ENCODE data around the gene ATF6.

The ATF6 gene

DNA sequence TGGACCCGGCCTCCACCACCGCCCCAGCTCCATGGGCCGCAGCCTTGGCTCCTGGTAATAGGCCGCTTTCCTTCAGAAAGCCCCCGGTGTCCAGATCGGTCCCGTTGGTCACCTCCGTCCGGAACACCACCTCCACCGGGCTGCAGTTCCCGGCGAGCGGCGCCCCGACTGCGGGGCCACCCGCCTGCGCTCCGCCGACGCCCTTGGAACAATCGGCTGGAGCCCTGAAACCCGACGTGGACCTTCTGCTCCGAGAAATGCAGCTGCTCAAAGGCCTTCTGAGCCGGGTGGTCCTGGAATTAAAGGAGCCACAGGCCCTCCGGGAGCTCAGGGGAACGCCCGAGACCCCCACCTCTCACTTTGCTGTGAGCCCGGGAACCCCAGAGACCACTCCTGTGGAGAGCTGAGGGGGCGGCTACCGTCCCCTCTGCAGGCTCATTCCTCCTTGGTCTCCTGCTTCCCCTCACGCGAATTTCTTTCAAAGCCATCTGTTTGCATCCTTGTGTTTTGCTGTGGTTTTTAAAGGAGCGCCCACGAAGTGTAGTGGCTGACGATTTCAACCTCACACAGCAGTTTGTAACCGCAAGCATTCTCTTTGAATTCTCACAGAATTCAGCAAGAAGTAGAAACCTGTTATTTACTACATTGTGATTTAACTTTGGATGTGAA lies 38.7 kb upstream of the ATF6 start:
- H3K4me3 ChIP-seq (ENCODE audit: low read depth, low read length), result peak overlapping the region; percentile 64
- TF ChIP-seq, protein P1, sequence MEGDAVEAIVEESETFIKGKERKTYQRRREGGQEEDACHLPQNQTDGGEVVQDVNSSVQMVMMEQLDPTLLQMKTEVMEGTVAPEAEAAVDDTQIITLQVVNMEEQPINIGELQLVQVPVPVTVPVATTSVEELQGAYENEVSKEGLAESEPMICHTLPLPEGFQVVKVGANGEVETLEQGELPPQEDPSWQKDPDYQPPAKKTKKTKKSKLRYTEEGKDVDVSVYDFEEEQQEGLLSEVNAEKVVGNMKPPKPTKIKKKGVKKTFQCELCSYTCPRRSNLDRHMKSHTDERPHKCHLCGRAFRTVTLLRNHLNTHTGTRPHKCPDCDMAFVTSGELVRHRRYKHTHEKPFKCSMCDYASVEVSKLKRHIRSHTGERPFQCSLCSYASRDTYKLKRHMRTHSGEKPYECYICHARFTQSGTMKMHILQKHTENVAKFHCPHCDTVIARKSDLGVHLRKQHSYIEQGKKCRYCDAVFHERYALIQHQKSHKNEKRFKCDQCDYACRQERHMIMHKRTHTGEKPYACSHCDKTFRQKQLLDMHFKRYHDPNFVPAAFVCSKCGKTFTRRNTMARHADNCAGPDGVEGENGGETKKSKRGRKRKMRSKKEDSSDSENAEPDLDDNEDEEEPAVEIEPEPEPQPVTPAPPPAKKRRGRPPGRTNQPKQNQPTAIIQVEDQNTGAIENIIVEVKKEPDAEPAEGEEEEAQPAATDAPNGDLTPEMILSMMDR (IDR thresholded peaks at IDR 0.05; ENCODE audit: control insufficient read depth, extremely low read depth, insufficient read depth), result no peak
- no peak for DNase-seq (ENCODE audit: low read depth)

DNA sequence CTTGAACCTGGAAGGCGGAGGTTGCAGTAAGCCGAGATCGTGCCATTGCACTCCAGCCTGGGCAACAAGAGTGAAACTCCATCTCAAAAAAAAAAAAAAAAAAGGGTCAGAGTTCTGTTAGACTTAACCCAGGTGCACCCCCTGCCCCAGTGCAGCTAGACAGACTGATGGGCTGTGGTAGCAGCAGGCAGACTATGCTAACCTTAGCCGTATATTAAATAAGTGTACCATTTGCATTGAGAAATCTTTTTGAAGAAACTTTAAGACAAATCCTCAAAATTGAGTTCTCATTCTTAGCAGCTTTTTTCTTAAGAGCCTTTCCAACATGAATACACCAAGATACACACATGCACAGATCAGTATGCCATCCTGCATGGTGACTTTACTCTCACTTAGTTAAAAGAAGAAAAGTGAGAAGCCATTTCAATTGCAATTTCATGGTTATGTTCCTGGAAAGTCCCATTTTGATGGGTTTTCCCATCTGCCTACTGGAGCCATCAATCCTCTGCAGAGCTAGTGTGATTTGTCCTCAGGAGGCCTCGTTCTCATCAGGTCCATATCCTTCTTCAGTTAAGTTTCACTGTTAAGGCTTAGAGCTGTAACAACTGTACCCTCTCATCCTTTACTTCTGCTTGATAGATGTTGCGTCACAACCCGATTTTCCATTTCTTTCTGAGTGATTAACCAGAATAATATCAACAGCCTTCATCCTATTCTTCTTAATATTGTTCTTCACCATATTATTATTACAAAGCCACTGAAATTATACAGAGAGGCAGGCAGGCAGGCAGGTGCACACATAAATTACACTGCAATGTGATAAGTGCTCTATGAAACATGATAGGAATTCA lies 37.5 kb upstream of the ATF6 start:
- no peak overlapping the region for H3K4me3 ChIP-seq (ENCODE audit: low read depth, low read length)
- TF ChIP-seq, protein P1 (IDR thresholded peaks at IDR 0.05; ENCODE audit: control insufficient read depth, extremely low read depth, insufficient read depth), result no peak
- no peak for DNase-seq (ENCODE audit: low read depth)

DNA sequence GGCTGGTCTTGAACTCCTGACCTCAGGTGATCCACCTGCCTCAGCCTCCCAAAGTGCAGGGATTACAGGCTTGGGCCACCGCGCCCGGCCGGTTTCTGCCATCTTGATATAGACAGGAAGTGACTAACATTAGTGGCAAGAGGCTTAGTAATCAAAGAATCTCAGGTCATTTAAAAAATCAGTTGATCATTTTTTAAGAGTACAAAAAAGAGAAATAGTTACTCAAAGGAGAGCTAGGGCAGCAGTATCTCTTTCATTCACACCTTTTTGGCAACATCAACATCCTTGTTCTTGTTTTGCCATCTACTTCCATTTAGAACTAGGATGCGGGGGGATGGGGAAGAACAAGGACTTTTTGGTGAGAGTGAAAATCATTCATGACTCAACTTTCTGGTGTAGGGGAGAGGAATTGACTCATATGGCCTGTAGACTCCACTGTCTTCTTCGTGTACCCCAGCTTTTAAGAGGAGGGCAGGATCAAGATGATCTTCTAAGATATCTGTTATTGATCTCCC lies 36.0 kb upstream of the ATF6 start:
- DNase-seq (ENCODE audit: low read depth), result no peak
- H3K4me3 ChIP-seq (ENCODE audit: low read depth, low read length), result no peak overlapping the region
- TF ChIP-seq, protein P1 (IDR thresholded peaks at IDR 0.05; ENCODE audit: control insufficient read depth, extremely low read depth, insufficient read depth), result no peak

DNA sequence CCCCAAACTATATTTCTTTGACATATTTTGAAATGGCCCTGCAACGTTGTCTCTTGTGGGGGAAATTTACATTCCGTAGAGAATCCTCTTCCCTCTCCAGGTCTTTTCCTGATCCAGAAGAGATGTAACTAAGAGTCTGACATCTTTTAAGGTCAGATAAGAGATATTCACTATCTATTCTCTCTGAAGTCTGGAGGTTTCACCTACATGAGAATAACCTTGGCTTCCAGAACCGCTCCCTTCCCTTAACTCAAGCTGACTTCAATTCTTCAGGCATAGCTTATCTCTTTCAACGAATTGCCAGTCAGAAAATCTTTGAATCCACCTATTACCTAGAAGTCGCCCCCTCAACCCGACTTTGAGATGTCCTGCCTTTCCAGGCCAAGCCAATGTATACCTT lies 34.9 kb upstream of the ATF6 start:
- TF ChIP-seq, protein P1 (IDR thresholded peaks at IDR 0.05; ENCODE audit: control insufficient read depth, extremely low read depth, insufficient read depth), result no peak
- DNase-seq (ENCODE audit: low read depth), result no peak

DNA sequence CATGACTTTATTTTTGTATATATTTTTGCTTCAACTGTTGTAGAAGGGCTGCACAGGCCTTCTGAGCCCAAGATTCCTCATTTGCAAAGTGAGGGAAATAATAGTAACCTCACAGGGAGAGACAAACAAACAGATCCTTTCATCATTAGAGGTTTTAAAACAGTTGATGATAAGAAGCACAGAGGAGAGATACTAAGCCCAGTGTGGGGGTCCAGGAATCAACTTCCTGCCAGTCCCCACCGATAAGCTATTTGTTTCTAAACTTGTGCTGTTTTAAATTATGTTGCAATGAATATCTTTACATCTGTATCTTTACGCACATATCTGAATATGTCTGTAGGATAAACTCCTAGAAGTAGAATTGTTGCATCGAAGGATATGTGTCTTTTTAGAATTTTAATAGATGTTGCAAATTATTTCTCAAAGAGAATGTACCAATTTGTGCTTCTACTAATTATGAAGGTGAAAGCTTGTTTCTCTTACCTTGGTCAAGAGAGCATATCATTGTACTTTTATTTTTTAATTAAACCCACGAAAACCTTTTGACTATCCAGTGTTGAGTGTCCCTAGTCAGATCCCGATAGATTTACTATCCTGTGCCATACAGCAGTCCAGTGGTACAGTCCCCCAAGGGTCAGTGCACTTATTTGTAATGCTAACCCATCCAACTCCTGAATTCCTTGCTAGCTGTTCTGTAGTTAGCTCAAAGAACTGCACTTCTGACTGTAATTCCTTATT lies 34.0 kb upstream of the ATF6 start:
- DNase-seq (ENCODE audit: low read depth), result no peak
- no peak overlapping the region for H3K4me3 ChIP-seq (ENCODE audit: low read depth, low read length)
- TF ChIP-seq, protein P1 (IDR thresholded peaks at IDR 0.05; ENCODE audit: control insufficient read depth, extremely low read depth, insufficient read depth), result no peak

More for the DNA sequence above, 34.9 kb upstream of the ATF6 start:
- H3K4me3 ChIP-seq (ENCODE audit: low read depth, low read length), result no peak overlapping the region

DNA sequence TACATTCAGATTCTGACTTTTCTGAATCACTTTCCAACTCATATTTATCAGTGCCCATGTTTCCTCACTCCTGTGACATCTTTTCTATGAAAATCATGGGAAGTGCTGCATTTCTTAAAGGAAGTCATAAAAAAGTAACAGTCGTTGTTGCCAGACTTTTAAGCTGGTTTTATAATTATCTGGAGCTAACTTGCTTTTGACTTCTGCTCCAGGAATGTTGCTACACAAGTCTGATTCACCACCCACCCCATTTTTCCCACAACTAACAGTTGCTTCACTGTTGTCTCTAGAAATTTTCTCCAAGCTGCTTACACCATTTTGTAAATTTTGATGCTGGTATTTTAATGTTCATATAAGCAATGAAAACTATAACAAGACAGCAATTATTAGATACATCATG lies 32.6 kb upstream of the ATF6 start:
- H3K4me3 ChIP-seq (ENCODE audit: low read depth, low read length), result no peak overlapping the region
- no peak for DNase-seq (ENCODE audit: low read depth)
- TF ChIP-seq, protein P1 (IDR thresholded peaks at IDR 0.05; ENCODE audit: control insufficient read depth, extremely low read depth, insufficient read depth), result no peak
